ENCODE measurements around the gene MIP.
"Not testable (repeated sequence)": the region's sequence is repeated elsewhere in the genome, so short reads cannot be mapped to it uniquely, and the experiment has no call there.

The MIP gene

GRCh38 chr12:56468216-56469006 lies 14.0 kb upstream of the MIP start, which contains the start of gene SPRYD4:
SPRYD4 (plus strand) TSS chr12:56468578; CDS start chr12:56468592, 14 bp downstream.
- peak; percentile 94 for DNase-seq (ENCODE audit: low spot score)

GRCh38 chr12:56462565-56462964 lies 8.1 kb upstream of the MIP start:
- DNase-seq (ENCODE audit: low spot score) = no peak

- no peak for DNase-seq (ENCODE audit: low spot score)
Observed at GRCh38 chr12:56461235-56462159, 7.0 kb upstream of the MIP start.

- DNase-seq (ENCODE audit: low spot score) = no peak
Observed at GRCh38 chr12:56457817-56458216, 3.4 kb upstream of the MIP start.

- DNase-seq (ENCODE audit: low spot score) = no peak
Observed at GRCh38 chr12:56451147-56451546, 3.3 kb downstream of the MIP start.

GRCh38 chr12:56450241-56450640 lies 4.2 kb downstream of the MIP start:
- DNase-seq (ENCODE audit: low spot score) = no peak

- DNase-seq (ENCODE audit: low spot score) = no peak
Observed at GRCh38 chr12:56449622-56449984, 4.9 kb downstream of the MIP start.

- peak; percentile 82 for DNase-seq (ENCODE audit: low spot score)
Observed at GRCh38 chr12:56448860-56449621, 5.4 kb downstream of the MIP start, which contains the start of gene TIMELESS. TIMELESS (minus strand) TSS chr12:56449426; CDS start chr12:56434170, 15,256 bp downstream.

GRCh38 chr12:56443208-56443607 lies 11.2 kb downstream of the MIP start:
- not testable (repeated sequence) for DNase-seq (ENCODE audit: low spot score)

GRCh38 chr12:56437430-56438176 lies 16.9 kb downstream of the MIP start:
- DNase-seq (ENCODE audit: low spot score) = peak; percentile 5

GRCh38 chr12:56434828-56435227 lies 19.6 kb downstream of the MIP start:
- no peak for DNase-seq (ENCODE audit: low spot score)

- DNase-seq (ENCODE audit: low spot score) = no peak
Observed at GRCh38 chr12:56431850-56432249, 22.6 kb downstream of the MIP start.

GRCh38 chr12:56431288-56431687 lies 23.2 kb downstream of the MIP start:
- no peak for DNase-seq (ENCODE audit: low spot score)

GRCh38 chr12:56425940-56426438 lies 28.5 kb downstream of the MIP start:
- DNase-seq (ENCODE audit: low spot score) = no peak

- no peak for DNase-seq (ENCODE audit: low spot score)
Observed at GRCh38 chr12:56425193-56425592, 29.3 kb downstream of the MIP start.

GRCh38 chr12:56420411-56420810 lies 34.0 kb downstream of the MIP start:
- DNase-seq (ENCODE audit: low spot score) = no peak

- no peak for DNase-seq (ENCODE audit: low spot score)
Observed at GRCh38 chr12:56417739-56418138, 36.7 kb downstream of the MIP start.

- DNase-seq (ENCODE audit: low spot score) = no peak
Observed at GRCh38 chr12:56414401-56414800, 40.1 kb downstream of the MIP start.

- DNase-seq (ENCODE audit: low spot score) = no peak
Observed at GRCh38 chr12:56413392-56413791, 41.1 kb downstream of the MIP start.

- no peak for DNase-seq (ENCODE audit: low spot score)
Observed at GRCh38 chr12:56411781-56412639, 42.4 kb downstream of the MIP start.

Data from hematopoietic multipotent progenitor cell treated with erythropoietin and hydrocortisone succinate and interleukin-3 and kit ligand, for 17 days (in vitro differentiated cells).